Neural progenitor cell (in vitro differentiated cells): ENCODE results near the gene SLC30A2. TPM values are rescaled to one million over a fixed set of nuclear protein-coding genes. Genes with fewer than 3 reads are reported as not detected.

Experiments
- DNase-seq: peaks from one replicate; pipeline ENCODE4 v3.0.0-alpha.2; 2016; ENCODE audit warnings: low spot score
- H2AFZ ChIP-seq: fragments of 200-600 bp; sonication (generic); replicated peaks from 2 replicates; pipeline ENCODE4 v1.6.1; 2016; ENCODE audit warnings: antibody characterized with exemption
- H3F3A ChIP-seq: fragments of 200-600 bp; sonication (generic); 2 replicates; pipeline ENCODE4 v1.6.1; 2016; ENCODE audit warnings: antibody characterized with exemption, low read depth
- H3K27ac ChIP-seq: fragments of 200-600 bp; sonication (generic); 2 replicates; pipeline ENCODE4 v1.5.1; 2016; ENCODE audit warnings: mild to moderate bottlenecking
- H3K27me3 ChIP-seq: fragments of 200-600 bp; sonication (generic); 2 replicates; pipeline ENCODE4 v1.6.1; 2016; ENCODE audit warnings: mild to moderate bottlenecking, moderate library complexity
- H3K36me3 ChIP-seq: fragments of 200-600 bp; sonication (generic); 2 replicates; pipeline ENCODE4 v1.5.1; 2016
- H3K4me1 ChIP-seq: fragments of 200-600 bp; sonication (generic); 2 replicates; pipeline ENCODE4 v1.6.1; 2016; ENCODE audit warnings: mixed run types
- H3K4me2 ChIP-seq: fragments of 200-600 bp; sonication (generic); 2 replicates; pipeline ENCODE4 v1.6.1; 2016
- H3K4me3 ChIP-seq: fragments of 200-600 bp; sonication (generic); 2 replicates; pipeline ENCODE4 v1.5.1; 2016
- H3K79me2 ChIP-seq: fragments of 200-600 bp; sonication (generic); 2 replicates; pipeline ENCODE4 v1.6.1; 2016; ENCODE audit warnings: low read depth
- H3K9ac ChIP-seq: fragments of 200-600 bp; sonication (generic); 2 replicates; pipeline ENCODE4 v1.6.1; 2016
- H3K9me3 ChIP-seq: fragments of 200-600 bp; sonication (generic); 2 replicates; pipeline ENCODE4 v1.5.1; 2016; ENCODE audit warnings: low read depth
- H4K20me1 ChIP-seq: fragments of 200-600 bp; sonication (generic); 2 replicates; pipeline ENCODE4 v1.6.1; 2016; ENCODE audit warnings: low read depth
- H3K27ac Mint-ChIP-seq: 3 replicates; pipeline ENCODE4 v1.8.0; 2021; ENCODE audit warnings: mixed read lengths
- H3K27me3 Mint-ChIP-seq: 2 replicates; pipeline ENCODE4 v1.8.0; 2022; ENCODE audit warnings: low read depth, mild to moderate bottlenecking, inconsistent platforms, moderate library complexity, mixed read lengths; ENCODE audit not compliant: insufficient read depth
- H3K36me3 Mint-ChIP-seq: 3 replicates; pipeline ENCODE4 v1.8.0; 2021; ENCODE audit warnings: mixed read lengths
- H3K4me1 Mint-ChIP-seq: 3 replicates; pipeline ENCODE4 v1.8.0; 2021; ENCODE audit warnings: mixed read lengths
- H3K4me3 Mint-ChIP-seq: 3 replicates; pipeline ENCODE4 v1.8.0; 2021; ENCODE audit warnings: mild to moderate bottlenecking, moderate library complexity, mixed read lengths
- H3K9me3 Mint-ChIP-seq: 3 replicates; pipeline ENCODE4 v1.8.0; 2020; ENCODE audit warnings: mixed read lengths
- CTCF ChIP-seq: fragments of 200-600 bp; sonication (generic); IDR thresholded peaks from 2 replicates; pipeline ENCODE4 v1.5.1; 2017; ENCODE audit warnings: antibody characterized with exemption, mild to moderate bottlenecking
- EZH2 ChIP-seq: fragments of 200-600 bp; sonication (generic); IDR thresholded peaks from 2 replicates; pipeline ENCODE4 v1.6.1; 2017; ENCODE audit warnings: antibody characterized with exemption, mild to moderate bottlenecking, moderate library complexity
- EZH2phosphoT487 ChIP-seq: fragments of 200-600 bp; sonication (generic); IDR thresholded peaks from 2 replicates; pipeline ENCODE4 v1.6.1; 2017; ENCODE audit warnings: antibody characterized with exemption
- total RNA-seq: library from RNA; depleted of rRNA; stranded (reverse); fragments of >200 nt; gene quantifications from 2 replicates; pipeline ENCODE4 v1.2.3, GENCODE V29; 2015; ENCODE audit warnings: low replicate concordance

Gene SLC30A2
- total RNA-seq, 1 donor from 2014 or later, result not detected

- no peak overlapping the region for H3K27ac Mint-ChIP-seq
Measured at GRCh38 chr1:26049531-26050247, 3.8 kb upstream of the SLC30A2 start.

DNA sequence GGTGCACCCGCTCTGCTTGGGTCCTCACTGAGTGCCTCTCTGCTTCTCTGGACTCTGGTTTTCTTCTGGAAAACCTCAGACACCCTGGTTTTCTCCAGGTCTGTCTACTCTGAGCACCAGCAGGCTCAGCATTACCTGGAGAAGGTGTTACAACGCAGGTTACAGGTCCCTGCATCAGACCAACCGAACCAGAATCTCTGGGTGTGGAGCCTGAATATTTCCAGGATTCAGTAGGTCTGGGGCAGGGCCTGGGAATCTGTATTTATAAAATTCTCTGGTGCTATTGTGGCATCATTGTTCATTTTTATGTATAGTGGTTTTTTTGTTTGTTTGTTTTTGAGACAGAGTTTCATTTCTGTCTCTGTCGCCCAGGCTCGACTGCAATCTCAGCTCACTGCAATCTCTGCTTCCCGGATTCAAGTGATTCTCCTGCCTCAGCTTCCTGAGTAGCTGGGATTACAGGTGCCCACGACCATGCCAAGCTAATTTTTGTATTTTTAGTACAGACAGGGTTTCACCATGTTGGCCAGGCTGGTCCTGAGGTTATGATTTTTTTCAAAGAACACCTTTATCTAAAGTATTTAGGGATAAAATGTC lies 1.5 kb upstream of the SLC30A2 start:
- Histone ChIP-seq H3K4me3 (no peak overlapping the region), H3K4me1 (peaks cover 16% of the 10 kb centered on the region), H3K9ac (no peak overlapping the region), H3K79me2 (no peaks in the 10 kb centered on the region), H4K20me1 (peaks cover 9% of the 10 kb centered on the region), H3K4me2 (no peak overlapping the region), H3K27me3 (peaks cover 99% of the 10 kb centered on the region), H3K9me3 (no peaks in the 10 kb centered on the region), H3F3A (peaks cover 11% of the 10 kb centered on the region), H3K36me3 (no peaks in the 10 kb centered on the region), H3K27ac (no peak overlapping the region), H2AFZ (no peak overlapping the region)
- Mint-ChIP-seq H3K4me3 (peak overlapping the region; percentile 35), H3K27me3 (peaks cover 56% of the 10 kb centered on the region), H3K27ac (no peak overlapping the region), H3K4me1 (peaks cover 6% of the 10 kb centered on the region), H3K36me3 (no peaks in the 10 kb centered on the region), H3K9me3 (no peaks in the 10 kb centered on the region)
- DNase-seq, result no peak
- no peak for TF ChIP-seq EZH2
- no peak for TF ChIP-seq CTCF
- no peak for TF ChIP-seq EZH2phosphoT487

More at GRCh38 chr1:26049531-26050247, 3.8 kb upstream of the SLC30A2 start:
- Histone ChIP-seq H4K20me1 (peaks cover 9% of the 10 kb centered on the region), H3F3A (peaks cover 11% of the 10 kb centered on the region), H3K36me3 (no peaks in the 10 kb centered on the region), H3K79me2 (no peaks in the 10 kb centered on the region), H3K9me3 (no peaks in the 10 kb centered on the region), H3K4me3 (no peak overlapping the region), H3K9ac (no peak overlapping the region), H3K27ac (no peak overlapping the region), H2AFZ (no peak overlapping the region), H3K27me3 (peaks cover 88% of the 10 kb centered on the region), H3K4me2 (no peak overlapping the region), H3K4me1 (peaks cover 21% of the 10 kb centered on the region)
- peaks cover 11% of the 10 kb centered on the region for H3K4me1 Mint-ChIP-seq
- no peak overlapping the region for H3K4me3 Mint-ChIP-seq
- TF ChIP-seq CTCF (no peak), EZH2 (no peak), EZH2phosphoT487 (no peak)
- H3K27me3 Mint-ChIP-seq, result peaks cover 43% of the 10 kb centered on the region
- H3K36me3 Mint-ChIP-seq, result no peaks in the 10 kb centered on the region
- no peaks in the 10 kb centered on the region for H3K9me3 Mint-ChIP-seq
- no peak for DNase-seq

GRCh38 chr1:26046246-26047095 lies 553 bp upstream of the SLC30A2 start:
- TF ChIP-seq EZH2phosphoT487 (peak; percentile 88), CTCF (no peak), EZH2 (peak; percentile 95)
- Histone ChIP-seq H3K4me3 (peak overlapping the region; percentile 49), H3K27me3 (peaks cover 100% of the 10 kb centered on the region), H3K36me3 (no peaks in the 10 kb centered on the region), H2AFZ (peak overlapping the region; percentile 87), H3F3A (peaks cover 11% of the 10 kb centered on the region), H3K9me3 (no peaks in the 10 kb centered on the region), H4K20me1 (peaks cover 9% of the 10 kb centered on the region), H3K4me1 (peaks cover 16% of the 10 kb centered on the region), H3K27ac (no peak overlapping the region), H3K79me2 (no peaks in the 10 kb centered on the region), H3K4me2 (peak overlapping the region; percentile 88), H3K9ac (no peak overlapping the region)
- Mint-ChIP-seq H3K27me3 (peaks cover 57% of the 10 kb centered on the region), H3K4me3 (peak overlapping the region; percentile 75), H3K4me1 (peaks cover 6% of the 10 kb centered on the region), H3K36me3 (no peaks in the 10 kb centered on the region), H3K27ac (no peak overlapping the region), H3K9me3 (no peaks in the 10 kb centered on the region)
- peak; percentile 47 for DNase-seq
